H9 (cell line): ENCODE results near the gene PRDM8. TPM values are rescaled to one million over a fixed set of nuclear protein-coding genes. Genes with fewer than 3 reads are reported as not detected.

Experiments
- DNase-seq: peaks from one replicate; pipeline ENCODE4 v3.0.0-alpha.2; 2017
- H2AFZ ChIP-seq: one replicate; pipeline ENCODE4 v1.6.1; 2013; ENCODE audit warnings: mild to moderate bottlenecking, low read length, control low read depth, moderate library complexity
- H2AK5ac ChIP-seq: 2 replicates; pipeline ENCODE4 v1.6.1; 2013; ENCODE audit warnings: low read length, control low read depth, mixed read lengths; ENCODE audit not compliant: insufficient read length
- H2BK120ac ChIP-seq: one replicate; pipeline ENCODE4 v1.6.1; 2013; ENCODE audit warnings: low read depth, mild to moderate bottlenecking, low read length, control low read depth, inconsistent platforms; ENCODE audit not compliant: poor library complexity, severe bottlenecking
- H2BK12ac ChIP-seq: 2 replicates; pipeline ENCODE4 v1.6.1; 2013; ENCODE audit warnings: low read length, control low read depth, mixed read lengths, low read depth; ENCODE audit not compliant: insufficient read length
- H2BK15ac ChIP-seq: 2 replicates; pipeline ENCODE4 v1.6.1; 2013; ENCODE audit warnings: low read depth, low read length, control low read depth
- H2BK20ac ChIP-seq: one replicate; pipeline ENCODE4 v1.6.1; 2013; ENCODE audit warnings: low read depth, mild to moderate bottlenecking, low read length, control low read depth, inconsistent platforms; ENCODE audit not compliant: poor library complexity, severe bottlenecking
- H2BK5ac ChIP-seq: 2 replicates; pipeline ENCODE4 v1.6.1; 2013; ENCODE audit warnings: low read length, control low read depth, mixed read lengths; ENCODE audit not compliant: insufficient read length
- H3K14ac ChIP-seq: 2 replicates; pipeline ENCODE4 v1.6.1; 2013; ENCODE audit warnings: low read length, control low read depth; ENCODE audit not compliant: insufficient read depth
- H3K18ac ChIP-seq: 2 replicates; pipeline ENCODE4 v1.6.1; 2013; ENCODE audit warnings: low read depth, mild to moderate bottlenecking, mixed read lengths, low read length, control low read depth; ENCODE audit not compliant: insufficient read length
- H3K23ac ChIP-seq: 2 replicates; pipeline ENCODE4 v1.6.1; 2013; ENCODE audit warnings: low read length, control low read depth, mixed read lengths, low read depth; ENCODE audit not compliant: insufficient read length
- H3K23me2 ChIP-seq: 2 replicates; pipeline ENCODE4 v1.6.1; 2013; ENCODE audit warnings: low read depth, mild to moderate bottlenecking, mixed read lengths, low read length, control low read depth; ENCODE audit not compliant: insufficient read length, poor library complexity, severe bottlenecking
- H3K27ac ChIP-seq: 2 replicates; pipeline ENCODE4 v1.5.1; 2013; ENCODE audit warnings: low read length, control low read depth, mixed read lengths, low read depth; ENCODE audit not compliant: insufficient read length
- H3K27me3 ChIP-seq: 2 replicates; pipeline ENCODE4 v1.6.1; 2013; ENCODE audit warnings: low read length, control low read depth, inconsistent platforms; ENCODE audit not compliant: insufficient read depth
- H3K4ac ChIP-seq: 2 replicates; pipeline ENCODE4 v1.6.1; 2013; ENCODE audit warnings: low read depth, mild to moderate bottlenecking, control low read depth, inconsistent platforms, low read length, moderate library complexity
- H3K4me1 ChIP-seq: 2 replicates; pipeline ENCODE4 v1.6.1; 2013; ENCODE audit warnings: low read length, control low read depth, inconsistent platforms; ENCODE audit not compliant: insufficient read depth
- H3K4me2 ChIP-seq: 2 replicates; pipeline ENCODE4 v1.6.1; 2013; ENCODE audit warnings: low read length, control low read depth, mixed read lengths; ENCODE audit not compliant: insufficient read length, insufficient read depth
- H3K56ac ChIP-seq: 2 replicates; pipeline ENCODE4 v1.6.1; 2013; ENCODE audit warnings: low read depth, mild to moderate bottlenecking, mixed read lengths, low read length, control low read depth; ENCODE audit not compliant: insufficient read length
- H3K79me1 ChIP-seq: 2 replicates; pipeline ENCODE4 v1.6.1; 2013; ENCODE audit warnings: low read depth, mild to moderate bottlenecking, moderate library complexity, low read length, control low read depth, inconsistent platforms; ENCODE audit not compliant: insufficient read depth, poor library complexity, severe bottlenecking
- H3K79me2 ChIP-seq: 2 replicates; pipeline ENCODE4 v1.6.1; 2013; ENCODE audit warnings: low read length, control low read depth, inconsistent platforms; ENCODE audit not compliant: insufficient read depth
- H3K9ac ChIP-seq: 2 replicates; pipeline ENCODE4 v1.6.1; 2013; ENCODE audit warnings: low read length, control low read depth, mixed read lengths; ENCODE audit not compliant: insufficient read length; ENCODE audit errors: extremely low read depth
- H3K9me3 ChIP-seq: one replicate; pipeline ENCODE4 v1.6.1; 2013; ENCODE audit warnings: low read depth, low read length, inconsistent platforms; ENCODE audit not compliant: control insufficient read depth
- H3T11ph ChIP-seq: one replicate; pipeline ENCODE4 v1.6.1; 2013; ENCODE audit warnings: mild to moderate bottlenecking, low read length, control low read depth, inconsistent platforms
- H4K20me1 ChIP-seq: one replicate; pipeline ENCODE4 v1.6.1; 2013; ENCODE audit not compliant: control insufficient read depth, insufficient read length, insufficient read depth
- H4K5ac ChIP-seq: 2 replicates; pipeline ENCODE4 v1.6.1; 2013; ENCODE audit warnings: low read depth, mild to moderate bottlenecking, mixed read lengths, low read length, control low read depth; ENCODE audit not compliant: insufficient read length
- H4K8ac ChIP-seq: replicated peaks from 2 replicates; pipeline ENCODE4 v1.6.1; 2013; ENCODE audit warnings: low read length, control low read depth, mixed read lengths, low read depth; ENCODE audit not compliant: insufficient read length
- H4K91ac ChIP-seq: 2 replicates; pipeline ENCODE4 v1.6.1; 2013; ENCODE audit warnings: low read depth, mild to moderate bottlenecking, moderate library complexity, mixed read lengths, low read length, control low read depth; ENCODE audit not compliant: insufficient read length
- H3K27ac Mint-ChIP-seq, 3 experiments: 2 replicates in 2 of 3; 3 replicates in 1 of 3; pipeline ENCODE4 v1.8.0; 2020 to 2021; ENCODE audit warnings: mixed read lengths in 3 of 3, mild to moderate bottlenecking in 1 of 3, moderate library complexity in 1 of 3
- H3K27me3 Mint-ChIP-seq: 2 replicates; pipeline ENCODE4 v1.8.0; 2021; ENCODE audit warnings: low read depth, mild to moderate bottlenecking, moderate library complexity, mixed read lengths
- H3K36me3 Mint-ChIP-seq, 3 experiments: 2 replicates in 2 of 3; 3 replicates in 1 of 3; pipeline ENCODE4 v1.8.0; 2020 to 2021; ENCODE audit warnings: low read depth in 3 of 3, mixed read lengths in 3 of 3; ENCODE audit not compliant: insufficient read depth in 1 of 3
- H3K4me1 Mint-ChIP-seq, 2 experiments: 2 replicates each; pipeline ENCODE4 v1.8.0; 2020; ENCODE audit warnings: mixed read lengths in 2 of 2
- H3K4me3 Mint-ChIP-seq, 2 experiments: 2 replicates in 1 of 2; 3 replicates in 1 of 2; pipeline ENCODE4 v1.8.0; 2020 to 2021; ENCODE audit warnings: mild to moderate bottlenecking in 2 of 2, mixed read lengths in 2 of 2, moderate library complexity in 1 of 2
- H3K9me3 Mint-ChIP-seq, 2 experiments: 2 replicates in 1 of 2; 3 replicates in 1 of 2; pipeline ENCODE4 v1.8.0; 2020; ENCODE audit warnings: mild to moderate bottlenecking in 2 of 2, mixed read lengths in 2 of 2, moderate library complexity in 1 of 2
- CTCF ChIP-seq: fragments of 200-600 bp; sonication (generic); conservative IDR thresholded peaks from 3 replicates; pipeline ENCODE4 v1.8.0; 2021; ENCODE audit warnings: antibody characterized with exemption, mild to moderate bottlenecking
- WGBS: extraction: QIAGEN DNeasy Blood & Tissue Kit; methylation state at CpG from one replicate; pipeline ENCODE4 v1.1.7; 2013; ENCODE audit warnings: missing lambda C conversion rate, low lambda C conversion rate, mixed read lengths; ENCODE audit not compliant: insufficient read length; ENCODE audit errors: extremely low coverage; 5-methylcytosine and 5-hydroxymethylcytosine counted together
- total RNA-seq: library from RNA; stranded (reverse); gene quantifications from 2 replicates; pipeline ENCODE4 v1.2.1, GENCODE V29; 2021

The PRDM8 gene
- total RNA-seq, 1 experiment from 2014 or later: not detected

GRCh38 chr4:80207172-80207583, 9.9 kb downstream of the PRDM8 start:
- Mint-ChIP-seq H3K4me3 (peak overlapping the region in 1 of 2 experiments; percentile 74; a peak in 2 of 5 replicates), H3K36me3 (peaks cover 0 to 4% (median 0%) of the 10 kb centered on the region in 3 experiments; a peak in 3 of 7 replicates), H3K27ac (no peak overlapping the region), H3K4me1 (peaks cover 3 to 20% of the 10 kb centered on the region in 2 experiments; a peak in 3 of 4 replicates), H3K9me3 (peaks cover 0 to 12% of the 10 kb centered on the region in 2 experiments), H3K27me3 (peaks cover 93% of the 10 kb centered on the region)
- Histone ChIP-seq H3K79me1 (no peaks in the 10 kb centered on the region), H4K20me1 (peaks cover 4% of the 10 kb centered on the region), H2BK15ac (no peak overlapping the region), H3K18ac (no peak overlapping the region), H3K23ac (no peak overlapping the region), H4K5ac (no peak overlapping the region), H3K4ac (no peak overlapping the region), H4K91ac (no peak overlapping the region), H3K14ac (no peak overlapping the region), H3K56ac (no peak overlapping the region), H3K4me2 (peak overlapping the region; percentile 52), H3T11ph (no peak overlapping the region), H3K79me2 (no peaks in the 10 kb centered on the region), H2BK120ac (no peak overlapping the region), H3K4me1 (no peaks in the 10 kb centered on the region), H2BK20ac (no peak overlapping the region), H2AK5ac (no peak overlapping the region), H3K23me2 (peaks cover 4% of the 10 kb centered on the region), H2BK12ac (no peak overlapping the region), H3K9me3 (no peaks in the 10 kb centered on the region), H3K9ac (no peak overlapping the region), H3K27ac (no peak overlapping the region), H4K8ac (no peak overlapping the region), H2BK5ac (no peak overlapping the region), H2AFZ (no peak overlapping the region), H3K27me3 (peaks cover 58% of the 10 kb centered on the region)
- TF ChIP-seq CTCF: no peak
- no CpG with 5 or more reads among the region's 27 CpGs for WGBS
- peak; percentile 63 for DNase-seq
